PC-9 (cell line): ENCODE results near the gene SHISA5. TPM values are rescaled to one million over a fixed set of nuclear protein-coding genes. Genes with fewer than 3 reads are reported as not detected.

Source experiments
- BruUV-seq: library from RNA; stranded (reverse); fragments of 400-500 nt; replicated peaks from 2 replicates; lab custom pipeline; 2021; lab: Mats Ljungman, UMichigan
- CTCF ChIA-PET: fragments of 300-600 bp; sonication (Branson Sonifier 250); formaldehyde crosslinking; loops from one replicate; lab custom pipeline; 2022; ENCODE audit warnings: antibody characterized with exemption; lab: Charles Lee
- POLR2A ChIA-PET: fragments of 300-600 bp; sonication (Branson Sonifier 250); formaldehyde crosslinking; loops from one replicate; lab custom pipeline; 2022; ENCODE audit warnings: antibody characterized with exemption; ENCODE audit not compliant: unreplicated experiment; lab: Charles Lee
- DNase-seq, 2 experiments: peaks; one replicate each; pipeline versions ENCODE4 v3.0.0 to v3.0.0-alpha.2; 2015 to 2022; ENCODE audit warnings: mixed read lengths in 1 of 2
- H2AFZ ChIP-seq: fragments of 200-600 bp; sonication (generic); 2 replicates; pipeline ENCODE4 v1.8.1; 2017; ENCODE audit warnings: antibody characterized with exemption
- H3F3A ChIP-seq: fragments of 200-600 bp; sonication (generic); 2 replicates; pipeline ENCODE4 v1.8.1; 2017; ENCODE audit warnings: antibody characterized with exemption, mild to moderate bottlenecking, low read depth; ENCODE audit not compliant: insufficient read depth
- H3K27ac ChIP-seq: fragments of 200-600 bp; sonication (generic); 2 replicates; pipeline ENCODE4 v1.6.1; 2016; ENCODE audit warnings: mixed run types
- H3K27me3 ChIP-seq: fragments of 200-600 bp; sonication (generic); 2 replicates; pipeline ENCODE4 v1.6.1; 2016; ENCODE audit warnings: low read depth, mixed run types; ENCODE audit not compliant: insufficient read depth
- H3K36me3 ChIP-seq: fragments of 200-600 bp; sonication (generic); 2 replicates; pipeline ENCODE4 v1.6.1; 2016; ENCODE audit warnings: low read depth, mixed run types
- H3K4me1 ChIP-seq: fragments of 200-600 bp; sonication (generic); replicated peaks from 2 replicates; pipeline ENCODE4 v1.6.1; 2016; ENCODE audit warnings: mixed run types; ENCODE audit not compliant: insufficient read depth
- H3K4me2 ChIP-seq: fragments of 200-600 bp; sonication (generic); 2 replicates; pipeline ENCODE4 v1.6.1; 2017; ENCODE audit warnings: mixed run types
- H3K4me3 ChIP-seq: fragments of 200-600 bp; sonication (generic); 2 replicates; pipeline ENCODE4 v1.6.1; 2016; ENCODE audit warnings: mixed run types
- H3K79me2 ChIP-seq: fragments of 200-600 bp; sonication (generic); 2 replicates; pipeline ENCODE4 v1.6.1; 2017; ENCODE audit warnings: low read depth, mixed run types
- H3K9me2 ChIP-seq: fragments of 200-600 bp; sonication (generic); 2 replicates; pipeline ENCODE4 v1.8.1; 2017; ENCODE audit warnings: mild to moderate bottlenecking; ENCODE audit not compliant: insufficient read depth
- H3K9me3 ChIP-seq: fragments of 200-600 bp; sonication (generic); 2 replicates; pipeline ENCODE4 v1.8.1; 2016; ENCODE audit warnings: low read depth; ENCODE audit not compliant: insufficient read depth
- H4K20me1 ChIP-seq: fragments of 200-600 bp; sonication (generic); 2 replicates; pipeline ENCODE4 v1.8.1; 2017; ENCODE audit not compliant: insufficient read depth
- EZH2 ChIP-seq: fragments of 200-600 bp; sonication (generic); IDR thresholded peaks from 2 replicates; pipeline ENCODE4 v1.8.0; 2017; ENCODE audit warnings: antibody characterized with exemption, low read depth
- intact Hi-C: fragments of 100-400 bp; cut with micrococcal nuclease; formaldehyde crosslinking; loops from one replicate; pipeline ENCODE4 v1.10.0; 2022; ENCODE audit not compliant: unreplicated experiment
- total RNA-seq: library from RNA; stranded (reverse); gene quantifications from 2 replicates; pipeline ENCODE4 v1.2.3, GENCODE V29; 2021
- TF ChIP-seq, protein P1 (sequence below): fragments of 200-600 bp; sonication (generic); conservative IDR thresholded peaks from 2 replicates; pipeline ENCODE4 v1.6.1; 2017; ENCODE audit warnings: mixed run types, antibody characterized with exemption, mild to moderate bottlenecking, moderate library complexity

Gene SHISA5
- total RNA-seq, 1 experiment from 2014 or later = 133 TPM

GRCh38 chr3:48428572-48429316 is 75.2 kb downstream of the SHISA5 start:
- Histone ChIP-seq H3K4me3 (peak overlapping the region; percentile 73), H4K20me1 (no peaks in the 10 kb centered on the region), H3K79me2 (peaks cover 36% of the 10 kb centered on the region), H3K9me2 (no peaks in the 10 kb centered on the region), H2AFZ (no peak overlapping the region; the same call in 1 of the 2 replicates), H3K4me1 (peaks cover 36% of the 10 kb centered on the region), H3K4me2 (peak overlapping the region; percentile 78), H3K36me3 (no peaks in the 10 kb centered on the region), H3K27me3 (no peaks in the 10 kb centered on the region), H3K9me3 (no peaks in the 10 kb centered on the region), H3F3A (peaks cover 22% of the 10 kb centered on the region), H3K27ac (no peak overlapping the region)
- CTCF ChIA-PET = interaction anchor here (0.6 to 1.1 kb wide), 2 partner anchors 21 to 338 kb away, joined by 3 read pairs; no protein-coding TSS in a partner anchor
- TF ChIP-seq, protein P1, sequence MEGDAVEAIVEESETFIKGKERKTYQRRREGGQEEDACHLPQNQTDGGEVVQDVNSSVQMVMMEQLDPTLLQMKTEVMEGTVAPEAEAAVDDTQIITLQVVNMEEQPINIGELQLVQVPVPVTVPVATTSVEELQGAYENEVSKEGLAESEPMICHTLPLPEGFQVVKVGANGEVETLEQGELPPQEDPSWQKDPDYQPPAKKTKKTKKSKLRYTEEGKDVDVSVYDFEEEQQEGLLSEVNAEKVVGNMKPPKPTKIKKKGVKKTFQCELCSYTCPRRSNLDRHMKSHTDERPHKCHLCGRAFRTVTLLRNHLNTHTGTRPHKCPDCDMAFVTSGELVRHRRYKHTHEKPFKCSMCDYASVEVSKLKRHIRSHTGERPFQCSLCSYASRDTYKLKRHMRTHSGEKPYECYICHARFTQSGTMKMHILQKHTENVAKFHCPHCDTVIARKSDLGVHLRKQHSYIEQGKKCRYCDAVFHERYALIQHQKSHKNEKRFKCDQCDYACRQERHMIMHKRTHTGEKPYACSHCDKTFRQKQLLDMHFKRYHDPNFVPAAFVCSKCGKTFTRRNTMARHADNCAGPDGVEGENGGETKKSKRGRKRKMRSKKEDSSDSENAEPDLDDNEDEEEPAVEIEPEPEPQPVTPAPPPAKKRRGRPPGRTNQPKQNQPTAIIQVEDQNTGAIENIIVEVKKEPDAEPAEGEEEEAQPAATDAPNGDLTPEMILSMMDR = no peak
- no peak for TF ChIP-seq EZH2
- POLR2A ChIA-PET = interaction anchor here (0.5 to 0.7 kb wide), 2 partner anchors 18 to 234 kb away, joined by 3 to 11 read pairs; no protein-coding TSS in a partner anchor
- BruUV-seq = no TSS peak
- intact Hi-C loops = no loop called here
- DNase-seq = peak in 1 of 2 experiments; percentile 34

DNA sequence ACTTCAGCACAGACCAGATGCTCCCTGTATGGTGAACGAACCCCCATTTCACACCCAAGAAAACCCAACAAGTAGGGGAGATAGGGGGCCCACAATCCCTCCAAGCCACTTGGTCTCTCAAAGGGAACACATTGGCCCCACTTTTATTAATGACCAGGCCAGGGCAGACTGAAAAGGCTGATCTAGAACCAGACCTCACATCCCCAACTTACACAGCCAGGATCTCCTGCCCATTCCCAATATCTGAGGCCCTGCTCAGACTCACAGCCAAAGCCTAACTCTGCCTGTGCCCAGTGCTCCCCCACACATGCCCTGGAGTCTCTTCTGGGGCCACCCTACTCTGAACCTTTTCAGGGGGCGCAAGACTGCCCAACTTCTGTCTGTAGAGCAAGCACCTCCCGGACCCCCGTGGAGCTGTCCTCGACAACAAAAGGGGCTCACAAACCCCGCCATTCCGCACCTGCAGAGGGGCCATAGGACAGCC is 75.8 kb downstream of the SHISA5 start:
- Histone ChIP-seq H3K4me2 (peak overlapping the region; percentile 78), H3K9me2 (no peaks in the 10 kb centered on the region), H3K9me3 (no peaks in the 10 kb centered on the region), H2AFZ (no peak overlapping the region), H3K27ac (no peak overlapping the region), H3K4me3 (peak overlapping the region; percentile 73; the same call in 1 of the 2 replicates), H4K20me1 (no peaks in the 10 kb centered on the region), H3K79me2 (peaks cover 34% of the 10 kb centered on the region), H3F3A (peaks cover 16% of the 10 kb centered on the region), H3K27me3 (no peaks in the 10 kb centered on the region), H3K36me3 (no peaks in the 10 kb centered on the region), H3K4me1 (peaks cover 30% of the 10 kb centered on the region)
- CTCF ChIA-PET = interaction anchor here (0.6 to 1.1 kb wide), 2 partner anchors 20 to 338 kb away, joined by 3 read pairs; no protein-coding TSS in a partner anchor
- TF ChIP-seq, protein P1 = no peak
- DNase-seq = no peak
- TSS peak; percentile 16 for BruUV-seq
- POLR2A ChIA-PET = no interaction called here
- intact Hi-C loops = no loop called here

DNA sequence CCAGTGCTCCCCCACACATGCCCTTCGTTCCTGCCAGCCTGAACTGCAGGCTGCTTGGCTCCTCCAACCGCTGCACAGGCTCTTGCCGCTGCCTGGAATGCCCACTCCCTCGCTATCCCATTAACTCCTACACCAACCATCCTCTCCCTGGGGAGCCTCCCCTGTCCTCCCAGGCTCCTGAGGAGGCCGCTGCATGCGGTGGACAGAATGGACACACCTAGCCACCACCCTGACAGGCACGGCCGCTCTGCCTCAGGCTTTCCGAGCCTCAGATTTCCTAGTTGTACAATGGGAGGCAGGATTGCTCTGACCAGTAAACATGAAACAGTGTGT is 76.4 kb downstream of the SHISA5 start:
- Histone ChIP-seq H3K4me2 (peak overlapping the region; percentile 78; the same call in 1 of the 2 replicates), H3K4me1 (peaks cover 25% of the 10 kb centered on the region), H3K79me2 (peaks cover 30% of the 10 kb centered on the region), H3K36me3 (no peaks in the 10 kb centered on the region), H3K9me3 (no peaks in the 10 kb centered on the region), H3F3A (peaks cover 15% of the 10 kb centered on the region), H4K20me1 (no peaks in the 10 kb centered on the region), H3K27ac (no peak overlapping the region), H3K4me3 (no peak overlapping the region), H3K27me3 (no peaks in the 10 kb centered on the region), H3K9me2 (no peaks in the 10 kb centered on the region), H2AFZ (no peak overlapping the region)
- intact Hi-C loops = no loop called here
- ChIA-PET POLR2A (interaction anchor here (0.6 kb wide), 1 partner anchor 693 kb away, joined by 3 read pairs; the partner anchor contains the start of gene USP19), CTCF (no interaction called here)
- no peak for DNase-seq
- BruUV-seq = no TSS peak
- no peak for TF ChIP-seq EZH2
- TF ChIP-seq, protein P1 = no peak
